HG02884 (cell line): ENCODE data around the gene SLBP.

Experiments used
- ATAC-seq: cut with Tn5 transposase; IDR thresholded peaks from one replicate; pipeline ENCODE4 v1.9.1; 2021; ENCODE audit warnings: mild to moderate bottlenecking, moderate library complexity; ENCODE audit not compliant: unreplicated experiment

The SLBP gene

GRCh38 chr4:1749370-1749769, 37.3 kb upstream of the SLBP start:
- ATAC-seq: no peak

GRCh38 chr4:1748465-1748995, 36.4 kb upstream of the SLBP start:
- no peak for ATAC-seq

DNA sequence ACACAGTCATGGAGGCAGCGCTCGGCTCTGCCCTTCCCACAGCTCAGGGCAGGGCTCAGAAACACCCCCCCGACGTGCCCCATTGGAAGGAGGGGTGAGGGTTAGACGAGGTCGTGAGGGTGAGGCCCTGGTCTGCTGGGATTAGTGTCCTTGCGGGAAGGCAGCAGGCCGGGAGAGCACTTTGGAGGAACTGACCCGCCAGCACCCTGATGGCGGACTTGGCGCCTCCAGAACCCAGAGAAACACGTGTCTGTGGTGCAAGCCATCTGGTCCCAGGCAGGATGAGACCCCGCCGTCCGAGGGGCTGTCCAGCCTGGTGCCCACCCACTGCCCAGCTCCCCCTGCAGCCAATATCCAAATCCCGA, 35.5 kb upstream of the SLBP start:
- ATAC-seq: no peak

DNA sequence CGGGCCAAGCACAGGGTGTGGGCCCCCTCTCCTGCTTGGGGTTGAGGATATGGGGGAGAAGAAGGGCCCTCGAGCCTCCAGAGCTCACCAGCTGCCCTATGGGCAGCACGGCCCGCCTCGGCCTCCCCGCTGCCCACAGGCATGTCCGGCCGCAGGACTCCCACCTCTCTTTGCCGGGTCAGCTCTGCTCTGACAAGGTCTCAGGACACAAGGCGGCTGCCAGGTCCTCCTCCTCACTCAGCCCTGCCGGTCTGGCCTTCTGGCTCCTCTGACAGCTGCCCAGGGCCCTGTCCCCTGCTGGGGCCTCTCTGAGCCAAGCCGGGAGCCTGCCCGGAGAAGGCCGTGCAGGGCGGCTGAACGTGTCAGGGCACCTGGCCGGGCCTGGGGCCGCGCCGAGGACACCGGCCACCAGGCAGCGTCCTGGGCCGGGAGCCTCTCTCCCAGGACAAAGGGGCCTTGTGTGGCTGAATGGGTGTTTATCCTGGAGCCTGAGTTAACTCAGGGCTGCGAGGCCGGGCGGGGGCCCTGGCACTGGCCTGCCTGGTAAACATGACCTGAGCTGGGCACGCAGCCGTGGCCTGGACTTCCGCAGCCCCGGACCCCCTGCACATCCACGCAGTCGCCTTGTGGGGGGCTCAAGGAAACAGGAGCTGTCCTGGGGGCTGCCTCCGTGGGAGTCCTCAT, 34.9 kb upstream of the SLBP start:
- ATAC-seq: no peak

DNA sequence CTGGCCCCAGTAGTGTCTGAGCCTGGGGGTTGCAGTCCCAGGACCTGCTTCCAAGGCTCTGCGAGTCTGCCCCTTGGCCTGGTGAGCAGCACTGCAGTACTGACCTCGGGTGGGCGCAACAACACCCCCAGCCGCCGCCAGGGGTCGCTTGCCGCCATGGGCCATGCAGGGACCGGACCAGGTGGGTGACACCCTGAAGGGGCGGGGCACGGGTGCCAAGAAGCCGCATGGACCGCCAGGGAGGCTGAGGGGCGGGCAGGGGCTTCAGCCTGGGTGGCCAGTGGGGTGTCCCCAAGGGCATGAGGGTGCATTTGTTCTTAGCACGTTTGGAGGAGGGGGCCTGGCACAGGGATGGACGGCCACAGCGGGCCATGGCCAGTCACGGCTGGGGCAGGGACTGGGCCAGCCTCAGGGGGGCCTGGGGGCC, 34.2 kb upstream of the SLBP start:
- no peak for ATAC-seq

- ATAC-seq: no peak
These were observed 33.6 kb upstream of the SLBP start for GRCh38 chr4:1745697-1746096.

DNA sequence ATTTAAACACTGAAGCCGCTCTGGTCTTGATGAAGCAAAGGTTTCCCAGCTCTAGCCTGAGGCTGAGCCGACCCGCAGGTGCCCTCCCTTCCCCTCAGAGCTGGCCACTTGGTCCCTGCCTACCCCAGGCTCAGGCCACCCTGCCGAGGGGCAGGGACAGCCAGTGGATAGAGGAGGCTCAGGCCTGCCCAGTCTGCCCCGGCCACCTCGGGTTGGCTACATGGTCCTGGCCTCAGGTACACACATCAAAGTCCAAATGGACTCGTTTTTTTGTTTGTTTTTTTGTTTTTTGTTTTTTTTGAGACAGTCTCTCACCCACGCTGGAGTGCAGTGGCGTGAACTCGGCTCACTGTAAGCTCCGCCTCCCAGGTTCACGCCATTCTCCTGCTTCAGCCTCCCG, 33.0 kb upstream of the SLBP start:
- no peak for ATAC-seq

DNA sequence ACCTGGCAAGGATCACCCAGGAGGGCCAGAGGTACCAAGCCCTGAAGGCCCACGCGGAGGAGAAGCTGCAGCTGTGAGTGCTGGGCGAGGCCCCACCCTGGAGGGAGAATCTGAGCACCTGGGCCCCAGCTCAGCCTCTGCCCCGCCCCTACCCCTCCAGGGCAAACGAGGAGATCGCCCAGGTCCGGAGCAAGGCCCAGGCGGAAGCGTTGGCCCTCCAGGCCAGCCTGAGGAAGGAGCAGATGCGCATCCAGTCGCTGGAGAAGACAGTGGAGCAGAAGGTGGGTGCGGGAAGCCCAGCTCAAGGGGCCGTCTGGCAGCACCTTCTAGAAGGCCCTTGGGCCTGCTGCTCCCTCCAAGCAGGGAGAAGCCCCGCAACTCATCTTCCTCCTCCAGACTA, 32.4 kb upstream of the SLBP start:
- ATAC-seq: no peak

DNA sequence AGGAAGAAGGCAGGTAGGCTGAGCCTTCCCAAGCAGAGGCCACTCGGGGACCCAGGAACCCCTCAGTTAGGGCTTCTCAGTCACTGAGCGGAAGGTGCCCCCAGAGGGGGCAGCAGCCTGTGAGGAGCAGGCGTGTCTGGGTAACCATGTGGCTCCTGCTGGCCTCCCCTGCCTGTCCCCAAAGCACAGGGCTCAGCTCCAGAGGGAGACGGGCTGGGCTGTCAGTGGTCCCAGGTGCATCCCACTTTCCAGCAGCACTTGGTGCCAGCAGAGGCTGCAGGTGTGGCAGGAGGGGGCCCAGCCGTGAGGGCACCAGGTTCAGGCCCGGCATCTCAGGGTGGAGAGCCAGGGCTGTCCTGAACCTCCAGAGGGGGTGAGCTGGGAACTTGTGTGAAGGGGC, 31.9 kb upstream of the SLBP start:
- no peak for ATAC-seq

DNA sequence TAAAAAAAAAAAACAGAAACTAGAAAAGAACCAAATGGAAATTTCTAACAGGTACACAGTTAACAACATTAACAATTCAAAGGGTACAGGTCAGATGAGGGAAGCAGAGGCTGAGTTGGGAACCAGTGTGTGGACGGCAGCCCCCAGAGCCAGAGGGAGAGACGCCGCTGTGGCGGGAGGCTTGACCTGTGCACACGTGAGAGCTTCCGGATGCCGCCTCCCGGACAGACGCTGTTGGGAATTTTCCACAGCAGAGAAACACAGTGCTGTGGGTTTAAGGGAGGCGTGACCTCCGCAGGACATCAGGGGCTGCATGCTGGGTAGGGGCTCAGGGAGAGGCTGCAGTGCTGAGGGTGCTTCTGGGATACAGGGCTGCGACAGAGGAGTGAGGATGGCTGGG, 31.4 kb upstream of the SLBP start:
- ATAC-seq: no peak

DNA sequence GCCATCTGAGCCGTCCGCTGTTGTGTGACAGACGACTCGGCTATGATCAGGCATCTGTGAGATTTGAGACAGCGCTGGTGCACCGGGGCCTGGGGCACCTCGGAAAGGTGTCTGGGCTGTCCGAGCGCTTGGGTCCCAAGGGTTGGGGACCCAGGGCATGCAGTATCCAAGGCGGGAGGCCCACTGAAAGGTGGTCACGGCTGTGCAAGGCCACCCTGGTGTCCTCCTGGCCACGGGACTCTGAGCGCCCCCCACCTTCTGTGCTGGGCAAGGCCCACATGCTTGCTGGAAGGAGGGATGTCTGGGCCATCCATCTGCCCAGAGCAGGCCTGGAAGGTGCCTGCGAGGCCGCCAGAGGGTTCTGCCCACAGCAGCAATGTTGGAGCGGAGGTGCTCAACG, 29.1 kb upstream of the SLBP start:
- no peak for ATAC-seq

- no peak for ATAC-seq
These were observed 28.0 kb upstream of the SLBP start for GRCh38 chr4:1740021-1740545.

DNA sequence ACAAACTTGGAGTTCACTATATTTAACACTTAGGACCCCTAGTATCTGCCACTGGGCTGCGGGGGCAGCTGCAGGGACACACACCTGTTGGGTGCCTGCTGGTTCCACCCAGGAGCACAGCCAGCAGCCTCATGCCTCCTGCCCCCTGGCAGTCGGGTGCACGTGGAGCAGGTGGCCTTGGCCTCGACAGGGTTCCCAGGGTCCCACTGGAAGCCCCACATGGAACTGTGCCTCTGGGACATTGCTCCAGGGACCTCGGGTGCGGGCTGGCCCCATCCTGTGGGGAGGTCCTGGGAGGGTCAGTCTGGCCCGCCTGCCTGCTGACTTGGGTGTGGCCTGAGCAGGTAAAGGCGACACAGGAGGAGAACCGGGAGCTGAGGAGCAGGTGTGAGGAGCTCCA, 27.2 kb upstream of the SLBP start:
- ATAC-seq: no peak

GRCh38 chr4:1738410-1738809, 26.3 kb upstream of the SLBP start:
- ATAC-seq: no peak

DNA sequence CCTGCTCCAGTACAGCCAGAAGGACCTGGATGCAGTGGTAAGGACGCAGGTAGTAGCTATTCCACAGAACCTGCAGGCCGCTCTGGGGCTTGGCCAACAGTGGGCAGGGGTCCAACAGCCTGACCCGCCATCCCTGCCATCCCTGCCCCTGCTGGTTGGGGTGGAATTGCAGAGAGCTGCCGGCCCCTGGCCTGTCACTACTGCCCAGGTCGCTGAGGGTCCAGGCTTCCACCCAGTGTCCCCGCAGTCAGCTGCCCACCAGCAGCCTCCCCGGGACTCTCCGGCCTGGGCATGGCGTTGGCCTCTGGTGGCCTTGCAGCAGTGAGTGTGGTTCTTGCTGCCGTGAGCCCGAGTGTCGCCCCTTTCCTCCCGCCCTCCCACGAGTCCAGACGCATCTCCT, 25.5 kb upstream of the SLBP start:
- no peak for ATAC-seq

DNA sequence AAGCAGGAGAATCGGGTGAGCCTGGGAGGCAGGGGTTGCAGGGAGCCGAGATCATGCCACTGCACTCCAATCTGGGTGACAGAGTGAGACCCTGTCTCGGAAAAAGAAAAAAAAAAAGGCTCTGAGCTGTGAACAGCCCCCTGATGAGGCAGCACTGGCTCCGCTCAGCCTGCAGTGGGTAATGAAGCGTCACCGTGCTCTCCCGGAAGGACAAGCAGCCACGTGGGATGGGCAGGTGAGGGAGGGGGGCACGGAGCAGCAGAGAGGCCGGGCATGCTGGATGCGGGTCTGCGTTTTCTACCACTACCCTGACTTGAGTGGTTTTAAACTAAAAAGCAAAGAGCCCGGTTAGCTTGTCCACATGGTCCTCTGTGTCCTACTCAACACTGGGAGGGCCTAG, 24.7 kb upstream of the SLBP start:
- no peak for ATAC-seq

DNA sequence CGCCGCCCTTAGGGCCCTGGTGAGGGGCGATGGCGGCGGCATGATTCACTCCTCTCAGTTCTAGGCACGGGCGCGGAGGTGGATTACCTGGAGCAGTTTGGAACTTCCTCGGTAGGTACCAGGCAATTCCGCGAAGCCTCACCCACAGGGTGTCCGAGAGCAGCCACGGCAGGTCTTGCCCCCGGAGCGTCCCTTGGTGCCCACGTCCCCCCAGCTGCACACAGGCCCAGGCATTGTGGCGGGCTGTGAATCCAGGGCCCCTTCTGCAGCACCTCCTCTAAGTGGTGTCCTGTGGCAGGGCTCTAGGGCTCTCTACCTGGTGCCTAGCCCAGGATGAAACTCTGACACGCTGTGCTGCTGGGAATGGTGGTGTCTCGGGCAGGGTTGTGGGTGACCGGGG, 23.1 kb upstream of the SLBP start:
- ATAC-seq: no peak

DNA sequence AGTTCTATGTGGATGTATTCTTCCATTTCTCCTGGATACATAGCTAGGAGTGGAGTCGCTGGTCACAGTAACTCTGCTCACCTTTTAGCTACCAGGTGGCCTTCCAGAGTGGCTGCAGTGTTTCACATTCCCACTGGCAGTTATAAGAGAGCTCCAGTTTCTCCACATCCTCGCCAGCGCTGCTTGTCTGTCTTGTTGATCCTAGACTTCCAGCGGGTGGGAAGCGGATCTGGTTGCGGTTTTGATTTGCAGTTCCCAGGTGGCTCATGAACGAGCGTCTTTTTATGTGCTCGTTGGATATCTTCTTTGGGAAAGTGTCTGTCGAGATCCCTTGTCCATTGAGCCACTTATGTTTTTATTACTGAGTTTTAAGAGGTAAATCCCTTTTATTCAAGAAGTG, 20.8 kb upstream of the SLBP start:
- no peak for ATAC-seq

GRCh38 chr4:1731180-1731579, 19.1 kb upstream of the SLBP start:
- ATAC-seq: no peak

- ATAC-seq: no peak
These were observed 18.5 kb upstream of the SLBP start for GRCh38 chr4:1730532-1731135.

GRCh38 chr4:1728061-1728980, 16.2 kb upstream of the SLBP start:
- no peak for ATAC-seq
